GM23338 (cell line): ENCODE data around the gene ECPAS.

Experiments
- CREB1 ChIP-seq: fragments of 250-450 bp; sonication (Bioruptor Pico); IDR thresholded peaks from 2 replicates; pipeline ENCODE4 v1.5.0; 2020; ENCODE audit warnings: low read depth, mild to moderate bottlenecking, moderate library complexity
- CTCF ChIP-seq, 2 experiments: fragments of 200-600 bp in 1 of 2; sonication (generic) in 1 of 2; conservative IDR thresholded peaks; 2 replicates each; pipeline versions ENCODE4 v1.5.1 to v1.6.1; 2016 to 2017; ENCODE audit warnings: antibody characterized with exemption in 2 of 2, low read depth in 2 of 2, mild to moderate bottlenecking in 2 of 2, moderate library complexity in 1 of 2
- ETS1 ChIP-seq: IDR thresholded peaks from 2 replicates; pipeline ENCODE4 v1.6.1; 2016; ENCODE audit warnings: antibody characterized with exemption
- EZH2 ChIP-seq: fragments of 200-600 bp; sonication (generic); IDR thresholded peaks from one replicate; pipeline ENCODE4 v1.8.0; 2017; ENCODE audit warnings: antibody characterized with exemption, mild to moderate bottlenecking, low read depth; ENCODE audit not compliant: unreplicated experiment
- EZH2phosphoT487 ChIP-seq: fragments of 200-600 bp; sonication (generic); IDR thresholded peaks from one replicate; pipeline ENCODE4 v1.8.1; 2018; ENCODE audit warnings: antibody characterized with exemption; ENCODE audit not compliant: unreplicated experiment
- JUNB ChIP-seq: IDR thresholded peaks from one replicate; pipeline ENCODE4 v1.6.1; 2016; ENCODE audit warnings: antibody characterized with exemption; ENCODE audit not compliant: unreplicated experiment
- REST ChIP-seq: IDR thresholded peaks from one replicate; pipeline ENCODE4 v1.6.1; 2018; ENCODE audit warnings: antibody characterized with exemption; ENCODE audit not compliant: unreplicated experiment

GRCh38 chr9:111474385-111474784 lies 9.8 kb downstream of the ECPAS start:
- TF ChIP-seq EZH2: no peak
- no peak for TF ChIP-seq CTCF (conservative IDR thresholded peaks at IDR 0.05; ENCODE audit: low read depth in 2 of 2)
- TF ChIP-seq ETS1: no peak
- TF ChIP-seq JUNB: no peak
- TF ChIP-seq EZH2phosphoT487: no peak
- no peak for TF ChIP-seq REST
- no peak for TF ChIP-seq CREB1 (CRISPR knock-in tag)
